Pancreas (tissue), 10 donors: ENCODE results near the gene CEP128. TPM values are rescaled to one million over a fixed set of nuclear protein-coding genes. Genes with fewer than 3 reads are reported as not detected.

ENCODE experiments used
- ATAC-seq, 4 donors: fragments of 200-7000 bp; cut with Tn5 transposase; one replicate each; pipeline versions ENCODE4 v1.8.0 to v1.9.1; 2020; ENCODE audit warnings: mild to moderate bottlenecking in 4 of 4, moderate library complexity in 4 of 4
- DNase-seq, 6 donors: peaks; one replicate each; pipeline ENCODE4 v3.0.0-alpha.2; 2020
- FAIRE-seq: peaks from 2 replicates; lab custom pipeline; 2012; peaks lifted over from hg19 to GRCh38; lab: Jason Lieb, UNC
- H3K27ac ChIP-seq, 4 donors: fragments of 200-600 bp; sonication (generic); 1 replicate in 3 of 4; 2 replicates in 1 of 4; pipeline versions ENCODE4 v1.5.0 to v1.8.0; 2020
- H3K27me3 ChIP-seq, 4 donors: fragments of 200-600 bp; one replicate each; pipeline ENCODE4 v1.8.0; 2021
- H3K36me3 ChIP-seq, 3 donors: fragments of 200-600 bp; sonication (generic) in 1 of 3; one replicate each; pipeline versions ENCODE4 v1.5.0 to v1.8.0; 2020 to 2021
- H3K4me1 ChIP-seq, 3 donors: fragments of 200-600 bp; one replicate each; pipeline ENCODE4 v1.8.0; 2021
- H3K4me3 ChIP-seq, 4 donors: fragments of 200-600 bp; sonication (generic) in 2 of 4; one replicate each; pipeline versions ENCODE4 v1.5.0 to v1.8.0; 2020 to 2021
- H3K9me3 ChIP-seq, 4 donors: fragments of 200-600 bp; one replicate each; pipeline ENCODE4 v1.8.0; 2021
- CTCF ChIP-seq, 4 donors: fragments of 200-600 bp; sonication (generic) in 3 of 4; IDR thresholded peaks; one replicate each; pipeline versions ENCODE4 v1.5.0 to v1.8.0; 2021; ENCODE audit warnings: antibody characterized with exemption in 4 of 4
- WGBS, 2 donors: extraction: QIAGEN DNeasy Blood & Tissue Kit; methylation state at CpG; one replicate each; pipeline ENCODE4 v1.1.7; 2013; 5-methylcytosine and 5-hydroxymethylcytosine counted together
- intact Hi-C, 3 donors: fragments of 100-400 bp; cut with DNase I; formaldehyde crosslinking; loops; one replicate each; pipeline versions ENCODE4 v1.11.1 to v1.14.2; 2022
- polyA plus RNA-seq, 2 donors: library from polyadenylated mRNA; stranded (reverse); fragments of 200-250 nt; gene quantifications; one replicate each; pipeline ENCODE4 v1.2.3, GENCODE V29; 2013
- total RNA-seq, 6 donors: library from RNA; stranded (reverse); fragmentation: NEBNext Ultra II Directional in 4 of 6; extraction: Animal tissue kit (Norgen Biotek cat#: 25700) in 4 of 6; gene quantifications; one replicate each; pipeline versions ENCODE4 v1.2.1 to v1.2.4, GENCODE V29; 2021 to 2023
- donor health status: healthy with polysubstance abuse.
- donor health status: DM: no; HTN: no; CAD: no; lungs with moderate emphysema.
- donor health status: DM: no; HTN: no; CAD: no.
- donor health status: control.
- donor health status: control.
- donor health status: Bipolar disorder and iron deficiency.
- donor health status: DM: yes; HTN: yes; CAD: no.
- donor health status: DM: no; HTN: no; CAD: no.
- donor health status: DM: no; HTN: no; CAD: no.
- donor health status: DM: yes; HTN: yes; CAD: no.

Gene CEP128
- total and polyA plus RNA-seq, 8 donors: 0.92 to 2.8 (median 2.0) TPM

DNA sequence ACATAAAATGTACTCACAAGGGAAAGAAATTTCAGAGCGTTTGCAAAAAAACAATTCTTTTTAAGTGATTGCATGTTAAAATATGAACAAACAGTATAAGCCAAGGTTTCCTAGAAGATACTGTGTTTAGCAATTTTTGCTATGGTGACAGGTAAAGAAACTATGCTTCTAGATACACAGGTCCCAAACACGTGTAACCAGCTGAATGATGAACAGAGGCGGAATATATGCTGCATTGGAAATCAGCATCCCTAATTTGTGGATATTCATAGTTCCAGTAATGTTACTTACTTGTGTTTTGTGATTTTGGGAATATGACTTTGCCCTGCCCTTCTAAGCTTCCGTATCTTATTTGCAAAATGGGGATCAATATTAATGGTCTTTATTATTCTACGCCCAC is 403.9 kb downstream of the CEP128 start:
- FAIRE-seq: no peak
- TF ChIP-seq CTCF (IDR thresholded peaks at IDR 0.05): no peak
- WGBS, 2 donors: 84 to 91% methylated on average over 5 of the region's 5 CpGs
- Histone ChIP-seq H3K27ac (no peak overlapping the region), H3K27me3 (no peaks in the 10 kb centered on the region), H3K9me3 (no peaks in the 10 kb centered on the region), H3K4me3 (no peak overlapping the region), H3K36me3 (no peaks in the 10 kb centered on the region), H3K4me1 (no peaks in the 10 kb centered on the region)
- intact Hi-C loops: no loop called here
- DNase-seq: no peak
- ATAC-seq: no peak

DNA sequence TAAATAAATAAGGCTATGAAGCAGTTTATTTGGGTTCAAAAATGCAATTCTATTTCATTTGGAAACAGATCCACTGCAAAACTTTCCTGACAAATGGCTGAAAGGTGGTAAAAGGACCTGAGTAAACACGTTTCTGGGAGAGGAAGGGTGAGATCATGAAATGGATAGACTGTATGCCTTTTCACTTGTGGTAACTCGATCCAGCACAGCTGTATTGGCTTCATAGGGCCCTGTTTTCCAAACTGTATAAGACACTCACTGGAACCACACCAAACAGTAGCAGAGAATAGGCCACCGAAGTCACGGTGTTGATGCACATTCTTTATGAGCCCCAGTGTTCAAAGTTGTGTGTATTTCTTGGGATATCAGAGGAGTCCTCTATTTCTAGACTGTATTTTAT is 405.1 kb downstream of the CEP128 start:
- no peaks in the 10 kb centered on the region for H3K36me3 ChIP-seq
- no peaks in the 10 kb centered on the region for H3K4me1 ChIP-seq
- no peak overlapping the region for H3K27ac ChIP-seq
- DNase-seq (no peak), ATAC-seq (no peak), FAIRE-seq (no peak)
- H3K4me3 ChIP-seq: no peak overlapping the region
- no peaks in the 10 kb centered on the region for H3K9me3 ChIP-seq
- H3K27me3 ChIP-seq: no peaks in the 10 kb centered on the region
- TF ChIP-seq CTCF (IDR thresholded peaks at IDR 0.05): no peak
- intact Hi-C loops: no loop called here
- WGBS, 2 donors: 78% methylated on average over 4 of the region's 4 CpGs

DNA sequence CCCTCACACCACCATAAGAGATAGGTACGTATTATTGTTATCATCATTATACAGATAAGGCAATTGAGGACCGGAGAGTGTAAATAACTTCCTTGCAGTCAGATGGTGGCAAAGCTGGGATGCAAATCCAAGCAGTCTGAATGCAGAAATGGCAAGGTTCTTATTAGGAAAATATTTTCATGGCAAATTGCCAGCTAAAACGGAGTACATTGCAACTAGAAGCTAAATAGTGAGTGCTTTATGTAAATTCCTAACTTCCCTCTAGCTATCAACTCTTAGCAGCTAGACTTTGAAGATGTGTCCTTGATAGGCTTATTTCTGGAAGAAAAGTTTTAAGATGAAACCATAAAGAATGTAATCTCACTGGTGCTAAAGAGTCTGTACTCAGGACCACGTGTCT is 406.4 kb downstream of the CEP128 start:
- no peaks in the 10 kb centered on the region for H3K36me3 ChIP-seq

GRCh38 chr14:80523518-80524117 is 417.9 kb downstream of the CEP128 start:
- H3K4me1 ChIP-seq: no peaks in the 10 kb centered on the region
- DNase-seq (no peak), ATAC-seq (peak; percentile 58 to 93 (median 76)), FAIRE-seq (no peak)
- H3K27ac ChIP-seq: peak overlapping the region in 1 of 4 donors; percentile 33
- no peak for TF ChIP-seq CTCF (IDR thresholded peaks at IDR 0.05)
- H3K9me3 ChIP-seq: no peaks in the 10 kb centered on the region
- H3K4me3 ChIP-seq: no peak overlapping the region
- H3K36me3 ChIP-seq: no peaks in the 10 kb centered on the region
- no peaks in the 10 kb centered on the region for H3K27me3 ChIP-seq
- intact Hi-C loops: no loop called here

More for the DNA sequence above, 406.4 kb downstream of the CEP128 start:
- ATAC-seq: no peak
- intact Hi-C loops: no loop called here
- Histone ChIP-seq H3K4me3 (no peak overlapping the region), H3K27ac (no peak overlapping the region), H3K9me3 (no peaks in the 10 kb centered on the region), H3K27me3 (no peaks in the 10 kb centered on the region), H3K4me1 (no peaks in the 10 kb centered on the region)
- no peak for FAIRE-seq
- no peak for TF ChIP-seq CTCF (IDR thresholded peaks at IDR 0.05)
- 40 to 41% methylated on average over 4 of the region's 4 CpGs for WGBS, 2 donors
- DNase-seq: no peak

DNA sequence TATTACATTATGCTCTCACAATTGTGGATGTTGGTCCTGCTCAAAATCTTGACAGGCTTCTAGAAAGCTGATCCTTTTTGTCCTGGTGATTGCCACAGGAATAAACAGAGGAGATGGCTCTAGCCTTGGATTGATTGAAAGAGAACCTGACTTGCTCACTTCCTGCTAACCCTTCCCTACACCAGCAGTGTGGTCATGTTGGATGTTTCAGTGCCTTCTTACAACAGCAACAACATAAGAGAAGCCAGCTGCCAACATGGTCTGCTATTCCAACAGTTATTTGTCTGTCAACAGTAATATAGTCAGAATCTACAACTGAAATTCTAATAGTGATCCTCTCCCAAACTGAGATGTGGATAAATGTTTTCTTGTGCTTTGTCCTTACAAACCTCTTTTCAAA is 418.6 kb downstream of the CEP128 start:
- intact Hi-C loops: no loop called here
- Histone ChIP-seq H3K4me3 (no peak overlapping the region), H3K9me3 (no peaks in the 10 kb centered on the region), H3K4me1 (no peaks in the 10 kb centered on the region), H3K27ac (no peak overlapping the region), H3K36me3 (no peaks in the 10 kb centered on the region), H3K27me3 (no peaks in the 10 kb centered on the region)
- DNase-seq: no peak
- TF ChIP-seq CTCF (IDR thresholded peaks at IDR 0.05): no peak
- ATAC-seq: peak in 1 of 4 donors; percentile 45
- no peak for FAIRE-seq
